NB4 (cell line): ENCODE measurements around the gene CHST9.

ENCODE experiments used
- CTCF ChIP-seq: IDR thresholded peaks from one replicate; pipeline ENCODE4 v1.5.1; 2012; ENCODE audit warnings: low read depth, low read length
- POLR2A ChIP-seq: IDR thresholded peaks from 2 replicates; pipeline ENCODE4 v1.6.1; 2011; ENCODE audit warnings: mild to moderate bottlenecking; ENCODE audit not compliant: insufficient read length; ENCODE audit errors: extremely low read depth

GRCh38 chr18:27202741-27203140 is 17.6 kb upstream of the CHST9 start:
- TF ChIP-seq CTCF = no peak
- no peak for TF ChIP-seq POLR2A
